NCI-H2171 (cell line): ENCODE results near the gene XAB2.
"Not testable (repeated sequence)": the region's sequence is repeated elsewhere in the genome, so short reads cannot be mapped to it uniquely, and the experiment has no call there.

Experiments used
- DNase-seq: peaks from one replicate; lab custom pipeline; 2025; lab: John Stamatoyannopoulos, UW

The XAB2 gene

GRCh38 chr19:7577422-7577821 lies 51.9 kb downstream of the XAB2 start:
- not testable (repeated sequence) for DNase-seq

GRCh38 chr19:7575434-7576040 lies 53.8 kb downstream of the XAB2 start:
- no peak for DNase-seq

GRCh38 chr19:7570761-7571160 lies 58.6 kb downstream of the XAB2 start:
- DNase-seq: no peak
